Sigmoid colon (tissue), 4 donors: ENCODE results near the gene USHBP1.

Source experiments
- CTCF ChIP-seq, 4 experiments: fragments of 450-650 bp in 3 of 4; fragments of 200-600 bp in 1 of 4; IDR thresholded peaks; one replicate each; pipeline ENCODE4 v1.5.1; 2016 to 2019; ENCODE audit warnings: antibody characterized with exemption in 4 of 4, mild to moderate bottlenecking in 3 of 4, moderate library complexity in 2 of 4
- EP300 ChIP-seq, 4 donors: sonication (generic); formaldehyde crosslinking; IDR thresholded peaks; one replicate each; pipeline ENCODE4 v1.6.1; 2017; ENCODE audit warnings: antibody characterized with exemption in 4 of 4
- POLR2A ChIP-seq, 2 donors: fragments of 450-650 bp; IDR thresholded peaks; one replicate each; pipeline ENCODE4 v1.6.1; 2016; ENCODE audit warnings: antibody characterized with exemption in 2 of 2, mild to moderate bottlenecking in 2 of 2, moderate library complexity in 2 of 2
- POLR2AphosphoS5 ChIP-seq, 4 donors: sonication (generic); formaldehyde crosslinking; IDR thresholded peaks; one replicate each; pipeline ENCODE4 v1.6.1; 2017; ENCODE audit warnings: antibody characterized with exemption in 4 of 4

- TF ChIP-seq CTCF (IDR thresholded peaks at IDR 0.05), result peak; percentile 71 to 93 (median 84)
- TF ChIP-seq POLR2A (IDR thresholded peaks at IDR 0.05), result peak; percentile 53 to 59
- peak in 3 of 4 donors; percentile 78 to 94 (median 83) for TF ChIP-seq POLR2AphosphoS5 (IDR thresholded peaks at IDR 0.05)
- peak in 1 of 4 donors; percentile 4 for TF ChIP-seq EP300 (IDR thresholded peaks at IDR 0.05)
Observed at GRCh38 chr19:17305517-17306284, 41.2 kb upstream of the USHBP1 start, which contains the start of gene MRPL34.
